ENCODE data around the gene TUBA3C. TPM values are rescaled to one million over a fixed set of nuclear protein-coding genes. Genes with fewer than 3 reads are reported as not detected.
"Not testable (repeated sequence)": the region's sequence is repeated elsewhere in the genome, so short reads cannot be mapped to it uniquely, and the experiment has no call there.

Gene TUBA3C
- total RNA-seq, 2 donors from 2014 or later, result not detected

GRCh38 chr13:19178901-19179593 lies 2.6 kb downstream of the TUBA3C start:
- no peak overlapping the region for H3K27ac ChIP-seq
- H3K27me3 ChIP-seq, result no peaks in the 10 kb centered on the region
- H3K9me3 ChIP-seq, result no peaks in the 10 kb centered on the region
- H3K4me3 ChIP-seq, result no peak overlapping the region
- no peaks in the 10 kb centered on the region for H3K36me3 ChIP-seq
- no peak for DNase-seq
- no peaks in the 10 kb centered on the region for H3K4me1 ChIP-seq
- no peak overlapping the region for H3K9ac ChIP-seq (ENCODE audit: low read depth in 2 of 2, low read length in 2 of 2)
- intact Hi-C loops (cut with DNase I), result no loop called here
- no peak for TF ChIP-seq CTCF (IDR thresholded peaks at IDR 0.05)

GRCh38 chr13:19176981-19177776 lies 4.4 kb downstream of the TUBA3C start:
- H3K9ac ChIP-seq (ENCODE audit: low read depth in 2 of 2, low read length in 2 of 2); intact Hi-C loops (cut with DNase I); H3K36me3 ChIP-seq; DNase-seq; H3K4me1 ChIP-seq; H3K4me3 ChIP-seq; H3K9me3 ChIP-seq; H3K27me3 ChIP-seq; H3K27ac ChIP-seq: not testable (repeated sequence)

GRCh38 chr13:19173752-19174151 lies 7.9 kb downstream of the TUBA3C start:
- no peak for DNase-seq
- intact Hi-C loops (cut with DNase I), result no loop called here
- Histone ChIP-seq H3K27me3 (no peaks in the 10 kb centered on the region), H3K9ac (ENCODE audit: low read depth in 2 of 2, low read length in 2 of 2) (no peak overlapping the region), H3K36me3 (no peaks in the 10 kb centered on the region), H3K4me3 (no peak overlapping the region), H3K27ac (no peak overlapping the region), H3K4me1 (no peaks in the 10 kb centered on the region), H3K9me3 (no peaks in the 10 kb centered on the region)
- no peak for TF ChIP-seq CTCF (IDR thresholded peaks at IDR 0.05)

- Histone ChIP-seq H3K4me1 (no peaks in the 10 kb centered on the region), H3K9me3 (no peaks in the 10 kb centered on the region), H3K4me3 (no peak overlapping the region), H3K27ac (no peak overlapping the region), H3K9ac (ENCODE audit: low read depth in 2 of 2, low read length in 2 of 2) (no peak overlapping the region), H3K27me3 (no peaks in the 10 kb centered on the region), H3K36me3 (no peaks in the 10 kb centered on the region)
- DNase-seq, result no peak
- intact Hi-C loops (cut with DNase I), result no loop called here
- TF ChIP-seq CTCF (IDR thresholded peaks at IDR 0.05), result no peak
Measured at GRCh38 chr13:19172647-19173030, 9.0 kb downstream of the TUBA3C start.

GRCh38 chr13:19172007-19172646 lies 9.5 kb downstream of the TUBA3C start:
- DNase-seq, result no peak
- H3K4me1 ChIP-seq, result no peaks in the 10 kb centered on the region
- no peak overlapping the region for H3K4me3 ChIP-seq
- no peaks in the 10 kb centered on the region for H3K9me3 ChIP-seq
- no peak overlapping the region for H3K9ac ChIP-seq (ENCODE audit: low read depth in 2 of 2, low read length in 2 of 2)
- intact Hi-C loops (cut with DNase I), result no loop called here
- H3K36me3 ChIP-seq, result no peaks in the 10 kb centered on the region
- H3K27me3 ChIP-seq, result no peaks in the 10 kb centered on the region
- TF ChIP-seq CTCF (IDR thresholded peaks at IDR 0.05), result no peak
- H3K27ac ChIP-seq, result no peak overlapping the region

All from colonic mucosa (tissue), 4 donors.